Dedifferentiated amniotic fluid mesenchymal stem cell (primary cell): ENCODE results near the gene CHST9.
"Not testable (repeated sequence)": the region's sequence is repeated elsewhere in the genome, so short reads cannot be mapped to it uniquely, and the experiment has no call there.

Experiments
- DNase-seq: peaks from one replicate; pipeline ENCODE4 v3.0.0-alpha.2; 2016; ENCODE audit errors: extremely low spot score

CHST9 gene

GRCh38 chr18:27005589-27005988 is 179.5 kb downstream of the CHST9 start:
- DNase-seq, result no peak

DNA sequence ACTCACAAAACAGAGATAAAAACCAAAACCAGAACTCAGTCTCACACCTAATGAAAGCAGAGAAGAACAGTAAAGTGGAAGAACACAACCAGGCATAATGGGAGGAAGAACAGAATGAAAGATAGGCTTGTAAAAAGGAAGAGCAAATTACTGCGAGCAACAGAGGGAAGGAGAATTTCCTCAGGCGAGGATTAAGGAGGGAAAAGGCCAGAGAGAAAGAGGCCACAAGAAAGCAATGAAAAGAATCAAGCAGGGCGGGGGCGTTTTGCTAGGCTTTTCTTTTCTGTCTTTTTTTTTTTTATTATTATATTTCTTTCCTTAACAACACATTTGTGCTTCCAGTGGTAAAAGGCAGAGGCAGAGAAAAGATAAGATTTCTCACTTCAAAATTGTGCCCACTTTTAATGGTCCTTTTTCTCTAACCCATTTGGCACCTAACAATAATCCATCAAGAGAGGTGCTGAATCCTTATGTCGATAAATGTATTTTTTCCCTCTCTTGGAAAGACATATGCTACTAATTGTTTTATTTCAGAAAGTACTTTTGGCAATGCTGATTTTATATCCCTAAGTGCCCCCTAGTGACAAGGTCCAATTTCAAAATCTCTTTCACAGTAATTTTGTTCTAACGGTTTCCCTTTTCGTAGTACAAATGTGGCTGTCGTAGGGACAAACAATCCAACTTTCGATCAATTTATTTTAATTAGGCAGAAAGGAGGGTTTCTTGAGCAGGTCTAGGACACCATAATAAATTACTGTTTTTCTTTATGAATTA is 180.9 kb downstream of the CHST9 start:
- DNase-seq, result peak; percentile 39

DNA sequence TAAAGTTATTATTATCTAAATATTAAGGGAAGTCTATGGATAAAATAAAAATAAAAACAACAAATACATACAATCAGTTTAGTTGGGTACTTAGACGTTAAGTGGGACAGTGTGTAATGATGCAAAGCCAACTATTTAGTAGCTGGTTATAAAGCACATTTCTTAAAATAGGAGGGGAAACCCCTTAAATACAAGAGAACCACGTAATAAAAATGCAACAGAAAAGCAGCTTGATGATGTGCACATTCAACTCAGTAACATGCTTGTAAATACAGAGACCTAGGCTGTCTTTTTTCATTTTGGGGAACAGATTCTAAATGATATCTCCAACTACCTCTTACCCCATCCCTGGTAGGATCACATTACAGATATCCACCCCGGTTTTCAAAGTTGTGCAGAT is 185.3 kb downstream of the CHST9 start:
- DNase-seq, result no peak

- no peak for DNase-seq
Observed at GRCh38 chr18:26993568-26993967, 191.5 kb downstream of the CHST9 start.

- DNase-seq, result no peak
Observed at GRCh38 chr18:26992926-26993325, 192.2 kb downstream of the CHST9 start.

DNA sequence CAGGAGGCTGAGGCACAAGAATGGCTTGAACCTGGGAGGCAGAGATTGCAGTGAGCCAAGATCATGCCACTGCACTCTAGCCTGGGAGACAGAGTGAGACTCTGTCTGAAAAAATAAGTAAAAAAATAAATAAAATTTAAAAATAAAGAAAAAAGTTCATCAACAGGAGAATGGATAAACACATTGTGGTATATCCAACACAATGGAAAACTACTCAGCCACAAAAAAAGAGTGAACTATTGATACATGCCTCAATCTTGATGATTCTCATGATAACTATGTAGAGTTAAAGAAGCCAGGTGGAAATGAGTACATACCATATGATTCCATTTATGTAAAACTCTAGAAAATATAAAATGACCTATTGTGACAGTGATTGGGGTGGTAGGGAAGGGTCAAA is 195.3 kb downstream of the CHST9 start:
- no peak for DNase-seq

DNA sequence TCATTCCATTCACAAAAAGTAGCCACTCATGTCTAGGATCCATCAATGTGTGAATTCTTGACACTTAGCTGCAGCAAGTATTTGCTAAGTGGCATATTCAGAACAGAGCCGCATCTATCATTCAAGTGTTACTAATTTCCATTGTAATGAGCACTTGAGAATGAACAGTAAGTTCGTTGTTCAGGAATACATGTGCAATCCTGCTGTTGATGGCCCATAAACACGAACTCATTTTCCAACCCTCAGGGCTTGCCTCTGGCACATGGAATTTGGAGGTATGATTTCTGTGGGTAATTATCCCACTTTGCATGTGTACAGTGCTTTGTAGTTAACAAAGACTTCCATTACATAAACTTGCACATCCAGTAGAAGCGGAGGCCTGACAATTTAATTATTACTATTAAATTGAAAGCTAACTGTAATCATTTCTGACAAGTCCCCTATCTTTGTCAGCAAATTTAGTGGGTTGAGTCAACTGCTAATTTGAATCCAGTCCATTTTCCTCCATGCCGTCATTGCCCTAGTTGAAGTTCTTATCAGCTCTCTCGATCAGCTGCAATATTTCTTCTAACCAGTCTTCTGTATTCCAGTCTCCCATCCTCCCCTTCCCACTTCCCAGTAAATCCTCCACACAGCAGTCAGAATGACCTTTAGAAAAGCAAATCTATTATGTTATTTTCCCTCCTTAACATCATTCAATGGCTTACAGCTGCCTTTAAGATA is 203.6 kb downstream of the CHST9 start:
- DNase-seq, result no peak

GRCh38 chr18:26978812-26979341 is 206.2 kb downstream of the CHST9 start:
- no peak for DNase-seq

GRCh38 chr18:26977781-26978180 is 207.3 kb downstream of the CHST9 start:
- no peak for DNase-seq

DNA sequence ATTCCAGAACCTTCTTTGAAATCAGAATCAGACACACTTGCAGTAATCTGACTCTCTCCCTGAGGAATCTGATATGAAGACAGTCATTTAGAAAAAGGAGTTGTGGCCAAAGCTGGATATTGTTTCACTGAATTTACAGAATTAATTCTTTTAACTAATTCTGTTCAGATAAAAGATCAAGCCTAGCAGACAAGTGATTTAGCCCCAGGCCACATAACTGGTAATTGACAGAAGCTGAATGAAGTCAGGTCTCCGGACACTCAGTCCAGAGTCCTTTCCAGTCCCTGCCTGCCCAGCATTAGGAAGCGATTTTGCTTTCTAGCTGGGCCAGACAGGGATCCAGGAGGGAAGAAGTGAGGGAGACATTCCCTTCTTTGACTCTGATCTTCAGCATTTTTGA is 208.9 kb downstream of the CHST9 start:
- no peak for DNase-seq

DNA sequence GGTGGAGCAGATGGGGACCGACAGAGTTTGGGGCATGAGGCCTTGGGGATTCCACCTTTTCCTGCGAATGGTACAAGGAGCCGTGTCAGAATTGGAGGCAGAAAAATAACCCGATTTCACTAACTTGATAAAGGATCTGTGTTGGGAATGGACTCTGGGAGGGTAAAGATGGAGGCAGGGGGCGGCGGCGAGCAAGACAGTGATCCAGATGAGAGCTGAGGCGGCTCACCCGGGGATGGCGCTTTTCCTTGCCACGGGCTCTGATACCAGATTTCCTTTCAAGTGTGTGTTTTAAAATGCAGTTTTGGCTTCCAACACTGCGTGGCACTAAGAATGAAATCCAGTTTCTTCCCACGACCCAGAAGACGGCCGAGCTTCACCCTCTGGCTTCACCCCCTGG is 212.6 kb downstream of the CHST9 start:
- DNase-seq, result not testable (repeated sequence)

DNA sequence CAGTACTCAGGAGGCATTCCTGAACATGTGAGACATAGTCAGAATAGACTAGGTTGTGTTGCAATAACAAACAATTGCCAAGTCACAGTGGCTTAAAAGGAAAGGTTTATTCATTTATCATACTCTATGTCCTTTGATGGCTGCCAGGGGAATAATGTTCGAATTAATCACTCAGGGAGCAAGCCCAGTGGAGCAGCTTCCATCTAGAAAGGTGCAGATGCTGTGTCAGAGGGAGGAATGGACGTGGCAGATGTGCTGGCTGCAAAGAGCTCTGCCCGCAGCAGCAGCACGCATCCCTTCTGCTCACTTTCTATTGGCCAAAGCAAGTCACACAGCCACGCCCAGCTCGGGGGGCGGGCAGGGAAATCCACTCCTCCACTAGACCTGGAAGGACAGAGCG is 213.7 kb downstream of the CHST9 start:
- no peak for DNase-seq

DNA sequence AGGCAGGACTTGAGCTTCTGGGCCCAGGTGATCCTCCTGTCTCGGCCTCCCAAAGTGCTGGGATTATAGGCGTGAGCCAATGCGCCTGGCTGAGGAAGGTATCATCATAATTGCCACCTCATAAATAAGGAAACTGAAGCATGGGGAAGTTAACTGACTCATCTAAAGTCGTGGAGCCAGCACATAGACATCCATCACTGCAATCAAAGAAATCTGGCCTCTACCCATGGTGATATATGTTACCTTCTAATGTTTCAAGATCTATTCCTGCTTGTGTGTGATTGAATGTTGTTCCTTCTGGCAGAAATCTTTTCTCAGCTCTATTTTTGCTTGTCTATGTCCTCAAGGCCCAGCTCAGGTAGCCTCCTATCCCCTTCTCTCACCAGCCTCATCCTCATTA is 214.5 kb downstream of the CHST9 start:
- DNase-seq, result no peak

DNA sequence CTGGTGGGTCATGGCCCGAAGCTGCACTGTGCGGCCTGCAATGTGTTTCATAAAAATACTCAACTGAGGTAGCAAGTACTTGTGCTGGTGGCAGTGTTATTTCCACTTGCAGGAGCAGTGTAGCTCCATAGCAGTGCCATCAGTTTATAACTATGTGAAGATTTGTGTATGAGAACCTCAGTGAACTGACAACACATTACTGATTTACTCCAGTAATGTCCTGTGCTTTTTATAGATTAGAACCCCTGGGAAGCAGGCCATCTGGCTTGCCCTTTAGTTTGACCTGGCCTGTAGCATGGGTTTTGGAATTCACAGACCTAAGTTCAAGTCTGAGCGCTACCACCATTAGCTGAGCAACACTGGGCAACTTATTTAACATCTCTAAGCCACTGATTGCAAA is 219.9 kb downstream of the CHST9 start:
- no peak for DNase-seq

DNA sequence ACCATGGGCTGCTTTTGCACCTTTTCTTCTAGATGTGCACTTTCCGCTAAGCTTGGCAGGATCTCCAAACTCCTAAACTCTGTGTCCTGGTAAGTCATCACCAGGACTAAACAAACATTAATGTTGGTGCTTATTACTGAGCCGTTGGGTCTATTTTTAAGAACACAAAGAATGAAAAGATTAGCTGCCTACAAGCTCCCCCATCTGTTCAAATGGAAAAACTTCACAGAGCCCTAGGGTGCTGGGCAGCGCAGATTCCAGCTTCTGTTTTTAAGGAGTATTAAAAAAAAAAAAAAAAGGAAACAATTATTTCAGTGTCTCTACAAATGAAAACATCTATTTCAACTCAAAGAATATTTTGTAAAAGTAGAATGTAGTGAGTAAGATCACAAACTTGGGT is 221.8 kb downstream of the CHST9 start:
- DNase-seq, result no peak

GRCh38 chr18:26961839-26962238 is 223.3 kb downstream of the CHST9 start:
- no peak for DNase-seq

DNA sequence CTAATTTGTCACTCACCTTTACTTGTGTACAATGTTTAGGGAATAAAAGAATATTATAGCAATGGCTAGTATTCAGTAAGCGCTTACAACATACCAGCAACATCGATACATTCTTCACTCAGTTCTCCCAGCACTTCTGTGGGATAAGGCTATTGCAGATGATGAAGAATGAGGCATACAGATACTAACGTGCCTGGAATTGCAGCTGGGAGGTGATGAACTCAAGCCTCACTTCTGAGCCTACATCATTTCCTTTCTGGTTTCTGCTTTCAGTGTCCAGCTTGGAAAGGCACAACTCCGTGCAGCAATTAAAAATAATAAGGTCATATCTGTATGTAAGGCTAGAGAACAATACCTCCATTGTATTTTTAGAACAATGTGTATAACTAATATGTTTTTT is 224.2 kb downstream of the CHST9 start:
- DNase-seq, result no peak

DNA sequence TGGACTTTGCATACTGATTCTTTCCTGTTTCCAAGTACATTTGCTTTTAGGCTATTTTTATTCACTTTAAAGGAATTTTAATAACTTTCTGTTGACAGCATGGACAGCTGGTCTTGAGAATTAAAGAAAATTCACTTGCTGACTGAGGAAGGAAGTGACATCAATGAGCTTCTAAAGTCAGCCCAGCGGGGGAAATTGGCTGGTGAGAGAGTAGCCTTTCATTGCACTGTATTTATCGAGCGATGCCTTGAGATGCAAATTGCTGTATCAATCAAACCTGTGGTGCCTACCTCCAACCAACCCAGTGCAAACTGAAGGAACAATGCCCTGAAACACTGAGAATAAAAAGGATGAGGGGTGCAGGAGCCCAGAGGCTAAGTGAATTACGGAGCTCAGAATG is 228.2 kb downstream of the CHST9 start:
- DNase-seq, result no peak

GRCh38 chr18:26948703-26949102 is 236.4 kb downstream of the CHST9 start:
- no peak for DNase-seq

- no peak for DNase-seq
Observed at GRCh38 chr18:26943906-26944305, 241.2 kb downstream of the CHST9 start.

GRCh38 chr18:26941584-26941983 is 243.5 kb downstream of the CHST9 start:
- no peak for DNase-seq

DNA sequence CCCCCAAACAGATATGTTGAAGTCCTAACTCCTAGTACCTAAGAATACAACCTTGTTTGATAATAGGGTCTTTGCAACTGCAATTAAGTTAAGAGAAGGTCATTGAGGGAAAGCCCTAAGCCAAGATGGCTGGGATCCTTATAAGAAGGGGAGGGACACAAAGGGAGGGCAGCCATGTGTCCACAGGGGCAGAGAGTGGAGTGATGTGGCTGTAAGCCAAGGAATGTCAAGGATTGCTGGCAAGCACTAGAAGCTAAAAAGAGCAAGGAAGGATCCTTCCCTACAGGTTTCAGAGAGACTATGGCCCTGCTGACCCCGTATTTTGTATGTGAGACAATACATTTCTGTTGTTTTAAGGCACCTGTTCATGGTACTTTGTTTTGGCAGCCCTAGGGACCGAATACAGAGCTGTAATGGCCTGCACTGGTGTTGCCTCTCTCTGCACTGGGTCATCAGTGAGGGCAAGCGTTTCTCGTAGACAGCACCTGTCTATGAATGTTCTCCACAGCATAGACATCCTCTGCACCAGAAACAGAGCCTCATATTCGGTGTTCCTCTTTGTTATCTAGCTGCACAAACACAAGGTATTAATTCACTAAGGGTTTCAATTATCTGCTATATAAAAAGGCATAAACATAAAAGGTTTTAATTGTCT is 244.2 kb downstream of the CHST9 start:
- DNase-seq, result no peak

- no peak for DNase-seq
Observed at GRCh38 chr18:26931659-26932058, 253.4 kb downstream of the CHST9 start.
